GM18873 (cell line): ENCODE data around the gene AKTIP.
A peak's percentile ranks its signal among the peaks of the same experiment; 100 is the strongest.

ENCODE experiments used
- ATAC-seq: cut with Tn5 transposase; IDR thresholded peaks from one replicate; pipeline ENCODE4 v1.9.1; 2021; ENCODE audit warnings: mild to moderate bottlenecking, moderate library complexity, moderate number of reproducible peaks; ENCODE audit not compliant: unreplicated experiment, low FRiP score

The AKTIP gene

DNA sequence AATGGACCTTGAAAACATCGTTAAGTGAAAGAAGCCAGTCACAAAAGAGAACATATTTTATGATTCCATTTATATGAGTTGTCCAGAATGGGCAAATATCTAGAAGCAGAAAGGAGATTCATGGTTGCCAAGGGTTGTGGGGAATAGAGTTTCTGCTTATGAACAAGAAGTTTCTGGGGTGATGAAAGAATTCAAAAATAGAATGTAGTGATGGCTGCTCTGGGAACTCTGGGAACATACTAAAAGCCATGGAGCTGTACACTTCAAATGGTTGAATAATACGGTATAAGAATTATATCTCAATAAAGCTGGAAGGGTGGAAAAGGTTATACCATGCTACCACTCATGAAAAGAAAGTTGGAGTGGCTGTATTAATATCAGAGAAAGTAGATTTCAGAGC lies 18.5 kb downstream of the AKTIP start:
- no peak for ATAC-seq

DNA sequence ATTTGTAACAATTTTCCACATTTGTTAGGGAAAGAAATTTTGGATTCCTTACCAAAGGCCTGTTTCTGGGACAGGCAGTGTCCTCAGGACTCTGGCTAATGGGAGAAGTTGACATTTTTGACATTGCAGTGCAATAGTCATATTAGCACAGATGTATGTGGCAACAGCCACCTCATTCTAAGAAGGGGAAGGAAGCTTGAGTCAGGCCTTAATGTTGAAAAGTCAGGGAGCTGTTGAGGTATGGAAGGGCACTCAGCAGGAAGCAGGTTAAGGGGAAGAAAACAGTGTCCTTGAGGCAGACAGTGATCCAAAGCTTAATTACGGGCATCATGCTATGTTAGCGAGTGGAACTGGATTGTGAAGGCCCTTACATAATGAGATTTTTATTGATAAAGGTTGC lies 20.9 kb downstream of the AKTIP start:
- no peak for ATAC-seq

DNA sequence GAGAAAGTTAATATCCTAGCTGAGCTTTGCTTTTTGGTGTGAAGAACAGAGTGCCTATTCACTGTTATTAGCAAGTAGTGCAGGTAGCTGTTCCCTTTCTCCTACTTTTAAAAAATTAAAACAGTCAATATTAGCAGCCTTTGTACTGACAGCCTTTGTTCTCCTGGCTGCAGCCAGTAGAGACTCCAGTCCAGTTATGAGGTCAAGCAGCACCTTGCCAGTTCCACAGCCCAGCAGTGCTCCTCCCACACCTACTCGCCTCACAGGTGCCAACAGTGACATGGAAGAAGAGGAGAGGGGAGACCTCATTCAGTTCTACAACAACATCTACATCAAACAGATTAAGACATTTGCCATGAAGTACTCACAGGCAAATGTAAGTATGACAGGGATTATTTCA lies 22.6 kb downstream of the AKTIP start:
- ATAC-seq: no peak

DNA sequence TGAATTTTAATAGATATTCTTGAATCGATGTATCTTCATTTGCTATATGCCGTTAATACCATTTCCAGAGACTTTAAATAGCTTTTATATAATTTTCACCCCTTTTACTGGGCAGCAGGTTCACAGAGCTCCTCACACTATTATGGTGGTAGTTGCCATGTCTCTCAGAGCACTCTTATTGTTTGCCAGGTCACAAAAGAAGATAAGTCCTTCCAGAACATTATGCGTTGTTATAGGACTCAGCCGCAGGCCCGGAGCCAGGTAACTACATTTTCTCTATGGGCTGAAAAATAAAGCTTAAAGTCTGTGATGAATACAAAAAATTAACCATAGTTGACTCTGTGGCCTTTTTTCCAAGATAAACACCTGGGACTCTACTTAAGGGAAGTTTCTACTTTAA lies 24.0 kb downstream of the AKTIP start:
- no peak for ATAC-seq

DNA sequence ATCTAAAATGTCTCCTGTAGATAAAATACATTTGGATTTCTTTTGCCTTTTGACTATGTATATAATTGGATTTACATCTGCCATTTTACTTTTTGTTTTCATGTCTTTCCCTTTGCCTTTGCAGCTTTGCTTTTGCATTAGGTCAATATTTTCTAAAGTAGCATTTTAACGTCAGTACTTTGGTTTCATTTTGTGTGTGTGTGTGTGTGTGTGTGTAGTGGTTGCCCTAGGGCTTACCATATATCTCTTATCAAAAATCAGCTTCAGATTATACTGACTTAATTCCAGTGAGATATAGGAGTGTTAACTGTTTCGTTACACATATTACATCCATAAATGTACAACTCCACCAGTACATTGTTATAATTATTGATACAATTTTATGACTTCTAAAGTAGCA lies 26.1 kb downstream of the AKTIP start:
- no peak for ATAC-seq

DNA sequence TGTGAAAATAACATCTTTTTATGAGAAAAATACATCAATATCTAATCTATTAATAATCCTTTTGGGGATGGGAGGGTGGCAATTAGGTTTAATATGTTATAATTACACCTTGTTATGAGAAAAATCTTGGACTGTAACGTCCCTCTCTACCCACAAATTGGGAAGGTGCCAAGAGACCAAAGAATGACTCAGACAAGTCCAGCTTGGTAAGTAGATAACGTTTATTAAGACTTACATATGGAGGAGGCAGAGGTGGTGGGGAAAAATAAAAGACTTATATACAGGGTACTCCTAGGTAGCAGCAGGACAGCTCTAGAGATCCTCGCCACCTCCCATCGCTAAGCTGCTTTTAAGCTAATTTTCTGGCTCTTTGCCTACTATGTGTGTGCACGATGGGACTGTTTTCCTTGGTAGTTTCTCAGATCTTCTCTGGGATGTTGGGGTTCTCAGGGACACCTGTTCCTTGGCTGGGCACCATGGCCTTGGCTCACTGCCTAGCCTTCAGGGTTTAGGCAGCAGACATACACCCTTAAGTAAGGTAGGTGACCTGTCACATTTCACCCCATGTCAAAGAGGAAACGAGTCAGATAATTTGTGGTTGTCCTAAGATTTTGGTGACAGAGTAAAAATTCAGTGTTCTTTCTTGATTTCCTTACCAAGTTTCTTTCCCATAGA lies 37.3 kb downstream of the AKTIP start:
- no peak for ATAC-seq

DNA sequence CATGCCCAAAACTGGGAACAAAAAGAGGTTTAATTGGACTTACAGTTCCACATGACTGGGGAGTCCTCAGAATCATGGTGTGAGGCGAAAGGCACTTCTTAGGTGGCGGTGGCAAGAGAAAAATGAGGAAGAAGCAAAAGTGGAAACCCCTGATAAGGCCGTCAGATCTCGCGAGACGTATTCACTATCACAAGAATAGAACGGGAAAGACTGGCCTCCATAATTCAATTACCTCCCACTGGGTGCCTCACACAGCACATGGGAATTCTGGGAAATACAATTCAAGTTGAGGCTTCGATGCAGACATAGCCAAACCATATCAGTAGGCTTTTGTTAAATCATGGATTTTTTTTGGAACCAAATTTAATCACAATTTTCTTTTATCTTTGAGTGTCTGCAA lies 44.4 kb downstream of the AKTIP start:
- ATAC-seq: no peak

DNA sequence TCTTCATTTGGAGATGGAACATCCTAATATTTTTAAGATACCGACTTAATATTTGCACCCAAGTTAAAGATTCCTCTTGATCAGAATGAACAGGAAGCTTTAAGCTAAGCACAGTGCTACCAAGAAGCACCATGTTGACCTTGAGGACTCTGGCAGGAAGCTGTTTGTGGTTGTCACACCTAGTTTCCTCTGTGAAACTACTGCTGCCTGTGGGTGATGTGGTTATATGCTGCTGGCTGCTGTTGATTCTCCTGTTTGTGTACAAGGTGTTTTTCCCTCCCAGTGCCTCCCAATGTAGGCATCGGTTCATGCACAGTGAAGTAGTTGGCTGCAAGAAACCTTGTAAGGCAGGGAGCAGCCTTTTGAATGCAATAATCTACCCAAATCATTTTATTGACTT lies 45.3 kb downstream of the AKTIP start:
- ATAC-seq: peak; percentile 100

DNA sequence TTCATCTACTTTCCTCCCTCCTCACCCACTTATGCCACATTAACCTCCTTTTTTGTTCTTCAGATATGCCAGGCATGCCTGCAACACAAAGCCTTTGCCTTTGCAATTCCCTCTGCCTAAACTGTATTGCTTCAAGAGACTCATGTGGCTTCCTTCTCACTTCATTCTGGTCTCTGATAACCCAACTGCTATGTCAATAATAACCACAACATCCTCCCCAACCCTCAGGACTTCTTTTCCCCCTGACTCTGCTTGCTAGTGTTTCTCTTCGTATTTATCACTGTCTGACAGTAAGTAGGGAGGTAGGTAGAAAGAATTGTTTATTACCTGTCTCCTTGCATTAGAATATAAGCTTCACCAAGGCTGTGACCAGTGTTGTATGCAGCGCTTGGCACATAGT lies 46.4 kb downstream of the AKTIP start:
- ATAC-seq: no peak

DNA sequence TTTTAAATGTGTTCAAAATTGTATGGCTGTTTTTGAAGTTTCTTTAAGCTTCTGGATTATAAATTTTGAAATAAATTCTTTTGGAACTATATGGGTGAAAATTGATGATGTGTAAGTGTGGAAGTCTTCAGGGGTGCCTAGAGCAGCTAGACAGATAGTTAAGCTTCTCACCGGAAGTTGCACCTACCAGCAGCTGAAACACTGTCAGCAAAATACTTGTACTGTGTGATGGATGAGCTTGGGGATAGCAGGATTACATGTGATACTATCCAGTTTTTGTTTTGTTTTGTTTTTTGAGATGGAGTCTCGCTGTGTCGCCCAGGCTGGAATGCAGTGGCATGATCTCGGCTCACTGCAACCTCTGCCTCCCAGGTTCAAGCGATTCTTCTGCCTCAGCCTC lies 49.1 kb downstream of the AKTIP start:
- ATAC-seq: no peak

DNA sequence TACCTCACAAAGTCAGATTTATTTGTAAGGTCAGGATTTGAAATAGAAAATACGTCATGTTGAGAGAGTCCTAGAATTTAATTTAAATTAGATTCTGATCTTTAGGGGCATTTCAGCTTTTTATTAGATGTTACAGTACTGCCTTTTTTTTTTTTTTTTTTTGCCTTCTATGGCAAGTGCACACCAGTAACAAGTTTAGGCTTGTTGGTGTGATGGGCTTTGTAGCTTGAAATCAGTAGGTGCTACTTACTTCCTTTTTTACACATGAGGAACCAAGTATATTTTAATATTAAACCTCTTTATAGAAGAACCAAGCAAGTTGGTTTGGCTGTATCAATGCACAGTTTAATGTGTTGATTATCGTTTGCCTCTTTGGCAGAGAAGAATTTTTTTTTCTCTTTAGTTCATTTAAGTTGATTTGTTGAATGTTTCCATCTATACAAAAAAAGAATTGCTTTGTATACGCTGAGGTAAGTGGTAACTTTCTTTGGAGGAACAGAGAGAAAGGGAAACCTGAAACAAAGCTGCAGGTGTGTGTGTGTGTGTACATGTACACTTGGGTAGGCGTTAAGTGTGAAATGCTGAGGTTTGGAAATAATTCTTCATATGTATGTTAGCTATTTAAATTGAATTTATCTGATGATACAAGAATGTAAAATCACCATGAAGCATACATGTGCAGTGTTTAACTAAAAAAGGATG lies 53.0 kb downstream of the AKTIP start:
- no peak for ATAC-seq

DNA sequence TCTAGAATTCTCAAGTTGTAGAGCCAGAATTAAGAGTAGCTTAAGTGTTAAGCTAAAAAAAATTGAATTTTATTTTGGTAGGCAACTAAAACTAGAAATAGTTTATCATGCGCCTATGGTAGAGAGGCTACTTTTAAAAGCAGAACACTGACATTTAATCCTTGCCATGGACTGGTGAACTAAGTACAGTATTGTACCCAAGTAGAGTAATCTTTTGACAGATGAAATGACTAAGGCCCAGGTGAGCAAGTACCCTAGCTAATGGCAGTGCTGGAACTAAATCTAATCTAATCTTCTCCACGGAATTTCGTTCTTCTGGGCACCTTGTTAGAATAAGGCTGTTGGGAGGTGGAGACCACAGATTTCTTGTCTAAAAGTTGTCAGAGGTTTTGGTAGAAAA lies 56.9 kb downstream of the AKTIP start:
- no peak for ATAC-seq

DNA sequence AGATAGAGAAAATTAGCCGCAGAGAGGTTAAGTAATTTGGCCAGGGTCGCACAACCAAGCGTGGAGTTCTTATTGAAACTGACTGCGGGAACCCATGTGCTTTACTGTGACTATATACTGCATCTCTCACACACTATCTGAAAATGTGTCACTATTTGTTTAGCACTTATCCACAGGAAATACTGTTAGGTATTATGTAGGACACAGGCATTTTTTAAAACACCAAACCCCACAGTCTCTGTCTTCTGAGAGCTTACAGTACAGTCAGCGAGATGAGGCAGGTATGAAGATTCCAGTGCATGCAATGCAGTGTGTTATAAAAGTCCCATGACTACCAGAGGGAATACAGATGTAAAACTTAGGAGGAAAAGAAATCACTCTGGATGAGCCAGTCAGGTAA lies 57.5 kb downstream of the AKTIP start:
- no peak for ATAC-seq
